PFSK-1 (cell line): Measurements from ENCODE around the gene CPLX1.

Experiments
- POLR2AphosphoS5 ChIP-seq: IDR thresholded peaks from 2 replicates; pipeline ENCODE4 v1.6.1; 2012; ENCODE audit warnings: low read depth, mild to moderate bottlenecking, control low read depth, low read length, moderate library complexity
- REST ChIP-seq, 2 experiments: IDR thresholded peaks; 2 replicates each; pipeline versions ENCODE4 v1.6.1 to v1.8.0; 2011 to 2012; ENCODE audit warnings: low read depth in 2 of 2, low read length in 2 of 2, control low read depth in 1 of 2, inconsistent platforms in 1 of 2, mild to moderate bottlenecking in 1 of 2, moderate library complexity in 1 of 2; ENCODE audit not compliant: insufficient read depth in 1 of 2
- SIN3A ChIP-seq: IDR thresholded peaks from 2 replicates; pipeline ENCODE4 v1.6.1; 2012; ENCODE audit warnings: mild to moderate bottlenecking, low read length, moderate library complexity, borderline replicate concordance; ENCODE audit not compliant: insufficient read depth
- TAF1 ChIP-seq: IDR thresholded peaks from 2 replicates; pipeline ENCODE4 v1.6.1; 2012; ENCODE audit warnings: low read length, control low read depth, borderline replicate concordance; ENCODE audit not compliant: insufficient read depth

GRCh38 chr4:772118-772517, 53.8 kb downstream of the CPLX1 start:
- TF ChIP-seq SIN3A (no peak), TAF1 (no peak), REST (IDR thresholded peaks at IDR 0.05; ENCODE audit: insufficient read depth in 1 of 2, low read depth in 2 of 2, low read length in 2 of 2) (no peak), POLR2AphosphoS5 (no peak)
